Kidney (tissue), 14 donors: Measurements from ENCODE around the gene OR8B8. TPM values are rescaled to one million over a fixed set of nuclear protein-coding genes. Genes with fewer than 3 reads are reported as not detected.

Experiments used
- DNase-seq, 5 donors: peaks; one replicate each; pipeline ENCODE4 v3.0.0-alpha.2; 2013 to 2020
- FAIRE-seq: peaks from 2 replicates; lab custom pipeline; 2012; peaks lifted over from hg19 to GRCh38; lab: Jason Lieb, UNC
- H3K27ac ChIP-seq, 2 donors: one replicate each; pipeline ENCODE4 v1.7.0; 2013; ENCODE audit warnings: low read depth in 2 of 2, low read length in 2 of 2, inconsistent platforms in 1 of 2
- H3K27me3 ChIP-seq: one replicate; pipeline ENCODE4 v1.7.1; 2013; ENCODE audit warnings: low read length, inconsistent platforms; ENCODE audit not compliant: control insufficient read depth, insufficient read depth
- H3K36me3 ChIP-seq, 3 donors: one replicate each; pipeline versions ENCODE4 v1.7.0 to v1.7.1; 2013; ENCODE audit warnings: low read length in 3 of 3, control low read depth in 1 of 3, inconsistent platforms in 1 of 3; ENCODE audit not compliant: insufficient read depth in 3 of 3, control insufficient read depth in 2 of 3
- H3K4me1 ChIP-seq, 3 donors: one replicate each; pipeline versions ENCODE4 v1.7.0 to v1.7.1; 2013; ENCODE audit warnings: low read length in 3 of 3, inconsistent platforms in 1 of 3, low read depth in 1 of 3; ENCODE audit not compliant: control insufficient read depth in 2 of 3, insufficient read depth in 2 of 3
- H3K4me3 ChIP-seq, 3 donors: one replicate each; pipeline versions ENCODE4 v1.7.0 to v1.8.1; 2013; ENCODE audit warnings: low read length in 3 of 3, control low read depth in 1 of 3, inconsistent platforms in 1 of 3
- H3K9ac ChIP-seq, 3 donors: one replicate each; pipeline versions ENCODE4 v1.7.0 to v1.7.1; 2013; ENCODE audit warnings: low read length in 3 of 3, control low read depth in 1 of 3, inconsistent platforms in 1 of 3
- H3K9me3 ChIP-seq, 3 donors: one replicate each; pipeline versions ENCODE4 v1.7.0 to v1.7.1; 2013; ENCODE audit warnings: low read length in 3 of 3, control low read depth in 1 of 3, inconsistent platforms in 1 of 3; ENCODE audit not compliant: control insufficient read depth in 2 of 3, insufficient read depth in 1 of 3
- CTCF ChIP-seq: IDR thresholded peaks from 3 replicates; pipeline ENCODE4 v1.5.1; 2012; ENCODE audit warnings: mild to moderate bottlenecking, moderate library complexity, borderline replicate concordance; ENCODE audit not compliant: insufficient read depth; ENCODE audit errors: extremely low read depth
- intact Hi-C: fragments of 100-400 bp; cut with DNase I; formaldehyde crosslinking; loops from one replicate; pipeline ENCODE4 v1.11.1; 2022
- polyA plus RNA-seq: library from polyadenylated mRNA; stranded (reverse); fragments of 350-450 nt; fragmentation: Illumina TruSeq; extraction: RNeasy Lipid Tissue Mini Kit (QIAGEN cat#74804); gene quantifications from one replicate; pipeline ENCODE4 v1.2.3, GENCODE V29; 2014; ENCODE audit warnings: low read depth, low replicate concordance; ENCODE audit not compliant: insufficient read depth
- total RNA-seq: library from RNA; stranded (reverse); fragmentation: NEBNext Ultra II Directional; extraction: Animal tissue kit (Norgen Biotek cat#: 25700); gene quantifications from one replicate; pipeline ENCODE4 v1.2.1, GENCODE V29; 2021
- donor health status: control.
- donor health status: control.
- donor health status: control.
- donor health status: control.
- donor health status: control.
- donor health status: DM: yes; HTN: yes; CAD: no.
- donor health status: Normal renal cell carcinoma (clear cell type).

The OR8B8 gene
- total and polyA plus RNA-seq, 2 donors from 2014 or later = not detected

DNA sequence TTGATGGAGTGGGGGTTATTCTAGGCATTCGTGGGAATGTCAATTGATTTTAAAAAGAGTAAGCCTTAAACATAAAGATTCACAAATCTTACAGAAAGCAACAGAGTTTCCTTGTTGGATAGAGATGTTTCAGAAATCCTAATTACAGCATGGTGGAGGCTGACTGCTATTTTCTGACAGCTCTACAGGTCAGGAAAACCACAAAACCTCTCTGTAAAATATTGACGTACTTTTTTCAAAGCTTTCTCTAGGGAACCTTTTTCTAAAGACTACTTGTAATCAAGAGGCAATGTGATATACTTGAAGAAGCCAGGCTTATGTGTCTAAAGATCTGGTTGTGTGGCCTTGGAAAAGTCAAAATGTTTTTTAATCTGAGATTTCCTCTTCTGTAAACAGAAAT lies 9.1 kb upstream of the OR8B8 start:
- H3K4me1 ChIP-seq = no peaks in the 10 kb centered on the region
- H3K27ac ChIP-seq = no peak overlapping the region
- FAIRE-seq (no peak), DNase-seq (no peak)
- no peak for TF ChIP-seq CTCF
- H3K9ac ChIP-seq = no peak overlapping the region
- H3K4me3 ChIP-seq = no peak overlapping the region
- intact Hi-C loops = no loop called here
- no peaks in the 10 kb centered on the region for H3K27me3 ChIP-seq
- H3K36me3 ChIP-seq = no peaks in the 10 kb centered on the region
- no peaks in the 10 kb centered on the region for H3K9me3 ChIP-seq

- no peaks in the 10 kb centered on the region for H3K4me1 ChIP-seq
- DNase-seq (no peak), FAIRE-seq (no peak)
- H3K9ac ChIP-seq = no peak overlapping the region
- no peak overlapping the region for H3K4me3 ChIP-seq
- H3K27ac ChIP-seq = no peak overlapping the region
- TF ChIP-seq CTCF = no peak
- H3K9me3 ChIP-seq = peaks cover 0 to 3% (median 0%) of the 10 kb centered on the region in 3 donors
- intact Hi-C loops = no loop called here
- no peaks in the 10 kb centered on the region for H3K36me3 ChIP-seq
- no peaks in the 10 kb centered on the region for H3K27me3 ChIP-seq
These were observed 1.4 kb upstream of the OR8B8 start for GRCh38 chr11:124446916-124447315.

DNA sequence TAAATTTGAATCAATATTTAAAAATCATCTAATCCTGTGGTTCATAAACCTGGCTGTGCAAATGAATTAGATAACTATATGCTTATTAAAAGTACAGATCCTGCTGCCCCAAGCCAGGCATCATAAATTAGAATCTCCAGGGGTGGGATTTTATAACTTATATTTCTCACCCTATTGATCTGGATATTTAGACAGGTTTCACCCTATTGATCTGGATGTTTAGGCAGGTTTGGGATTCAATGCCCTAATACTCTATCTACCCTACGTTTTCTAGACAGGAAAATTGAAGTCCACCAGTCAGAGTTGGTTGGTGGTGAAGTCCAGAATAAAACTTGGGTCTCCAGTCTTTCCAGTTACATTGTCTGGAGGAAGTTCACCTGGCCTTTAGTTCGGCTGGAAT lies 2.6 kb downstream of the OR8B8 start:
- no peak overlapping the region for H3K4me3 ChIP-seq
- no peak overlapping the region for H3K9ac ChIP-seq
- DNase-seq (no peak), FAIRE-seq (no peak)
- no peak for TF ChIP-seq CTCF
- H3K36me3 ChIP-seq = no peaks in the 10 kb centered on the region
- no peaks in the 10 kb centered on the region for H3K9me3 ChIP-seq
- H3K4me1 ChIP-seq = no peaks in the 10 kb centered on the region
- H3K27me3 ChIP-seq = no peaks in the 10 kb centered on the region
- H3K27ac ChIP-seq = no peak overlapping the region
- intact Hi-C loops = no loop called here

- intact Hi-C loops = no loop called here
- H3K36me3 ChIP-seq = no peaks in the 10 kb centered on the region
These were observed 3.1 kb downstream of the OR8B8 start for GRCh38 chr11:124442442-124442841.

More at GRCh38 chr11:124442442-124442841, 3.1 kb downstream of the OR8B8 start:
- Histone ChIP-seq H3K4me1 (no peaks in the 10 kb centered on the region), H3K9me3 (no peaks in the 10 kb centered on the region), H3K27ac (no peak overlapping the region), H3K4me3 (no peak overlapping the region), H3K9ac (no peak overlapping the region), H3K27me3 (no peaks in the 10 kb centered on the region)
- no peak for DNase-seq
- no peak for TF ChIP-seq CTCF
- FAIRE-seq = no peak
